Panc1 (cell line): ENCODE data around the gene ZNF484. TPM values are rescaled to one million over a fixed set of nuclear protein-coding genes. Genes with fewer than 3 reads are reported as not detected.

Experiments used
- ATAC-seq: fragments of 200-7000 bp; cut with Tn5 transposase; 2 replicates; pipeline ENCODE4 v1.9.1; 2020; ENCODE audit warnings: mild to moderate bottlenecking, moderate library complexity
- BruUV-seq: library from RNA; stranded (reverse); fragments of 400-500 nt; replicated peaks from 2 replicates; lab custom pipeline; 2021; lab: Mats Ljungman, UMichigan
- CTCF ChIA-PET: fragments of 300-600 bp; sonication (Branson Sonifier 250); formaldehyde crosslinking; loops from one replicate; lab custom pipeline; 2022; ENCODE audit warnings: antibody characterized with exemption; lab: Charles Lee
- POLR2A ChIA-PET: fragments of 300-600 bp; sonication (Branson Sonifier 250); formaldehyde crosslinking; loops from one replicate; lab custom pipeline; 2022; ENCODE audit warnings: antibody characterized with exemption; lab: Charles Lee
- DNase-seq: peaks from one replicate; pipeline ENCODE4 v3.0.0-alpha.2; 2010; ENCODE audit warnings: low read depth, low spot score
- H3K27ac ChIP-seq: 2 replicates; pipeline ENCODE4 v1.5.1; 2011; ENCODE audit warnings: mild to moderate bottlenecking, low read length, inconsistent platforms
- H3K27me3 ChIP-seq: fragments of 200-500 bp; sonication (Bioruptor generic); 2 replicates; pipeline ENCODE4 v1.6.0; 2014; ENCODE audit warnings: low read length, inconsistent platforms; ENCODE audit not compliant: control insufficient read depth, insufficient read depth
- H3K36me3 ChIP-seq: fragments of 200-500 bp; sonication (Bioruptor generic); 2 replicates; pipeline ENCODE4 v1.5.1; 2014; ENCODE audit warnings: inconsistent platforms, mild to moderate bottlenecking, low read length, moderate library complexity; ENCODE audit not compliant: control insufficient read depth, insufficient read depth
- H3K4me1 ChIP-seq: 2 replicates; pipeline ENCODE4 v1.5.1; 2011; ENCODE audit warnings: inconsistent platforms, mild to moderate bottlenecking, low read length, moderate library complexity; ENCODE audit not compliant: control insufficient read depth, insufficient read depth
- H3K4me3 ChIP-seq, 2 experiments: 2 replicates each; pipeline ENCODE4 v1.5.1; 2011 to 2012; ENCODE audit warnings: low read depth in 2 of 2, low read length in 2 of 2, mild to moderate bottlenecking in 2 of 2, inconsistent platforms in 1 of 2, moderate library complexity in 1 of 2
- H3K9me3 ChIP-seq: fragments of 200-500 bp; sonication (Bioruptor generic); 2 replicates; pipeline ENCODE4 v1.5.1; 2014; ENCODE audit warnings: low read depth, mild to moderate bottlenecking, inconsistent platforms, low read length, moderate library complexity; ENCODE audit not compliant: control insufficient read depth, insufficient read depth
- CTCF ChIP-seq: fragments of 450-650 bp; IDR thresholded peaks from 2 replicates; pipeline ENCODE4 v1.5.1; 2017; ENCODE audit warnings: mild to moderate bottlenecking
- POLR2AphosphoS5 ChIP-seq: IDR thresholded peaks from 2 replicates; pipeline ENCODE4 v1.6.1; 2012; ENCODE audit warnings: mild to moderate bottlenecking, low read depth, low read length, moderate library complexity
- SIN3A ChIP-seq: IDR thresholded peaks from 2 replicates; pipeline ENCODE4 v1.6.1; 2012; ENCODE audit warnings: low read depth, mild to moderate bottlenecking, low read length, moderate library complexity, borderline replicate concordance; ENCODE audit not compliant: insufficient read depth
- TCF7L2 ChIP-seq: IDR thresholded peaks from 2 replicates; pipeline ENCODE4 v1.6.1; 2011; ENCODE audit warnings: mild to moderate bottlenecking, low read depth, low read length, inconsistent platforms
- in situ Hi-C: cut with HindIII; loops from 2 replicates; pipeline ENCODE4 v1.10.0; 2016; ENCODE audit warnings: low sequenced_read_pairs, low pct_unique_long_range_greater_than_20kb
- intact Hi-C: fragments of 100-400 bp; cut with micrococcal nuclease; formaldehyde crosslinking; loops from one replicate; pipeline ENCODE4 v1.10.0; 2022; ENCODE audit not compliant: unreplicated experiment
- total RNA-seq: library from RNA; stranded (reverse); gene quantifications from one replicate; pipeline ENCODE4 v1.2.1, GENCODE V29; 2021; ENCODE audit not compliant: unreplicated experiment
- TF ChIP-seq, protein P1 (sequence below), 2 experiments: IDR thresholded peaks; 2 replicates each; pipeline ENCODE4 v1.6.1; 2011 to 2012; ENCODE audit warnings: low read depth in 2 of 2, control low read depth in 1 of 2, low read length in 1 of 2, mild to moderate bottlenecking in 1 of 2, moderate library complexity in 1 of 2; ENCODE audit not compliant: insufficient read depth in 1 of 2

ZNF484 gene
- total RNA-seq, 1 experiment from 2014 or later: 5.4 TPM

- ChIA-PET POLR2A (no interaction called here), CTCF (no interaction called here)
- ATAC-seq (no peak), DNase-seq (no peak)
- no TSS peak for BruUV-seq
- no peak overlapping the region for H3K4me3 ChIP-seq
- in situ Hi-C loops (no loop called here), intact Hi-C loops (no loop called here)
- H3K27ac ChIP-seq: no peak overlapping the region
- H3K36me3 ChIP-seq: no peaks in the 10 kb centered on the region
- H3K27me3 ChIP-seq: peaks cover 7% of the 10 kb centered on the region
- H3K4me1 ChIP-seq: no peaks in the 10 kb centered on the region
- no peaks in the 10 kb centered on the region for H3K9me3 ChIP-seq
- TF ChIP-seq SIN3A (no peak), TCF7L2 (no peak), POLR2AphosphoS5 (no peak), CTCF (no peak)
- TF ChIP-seq, protein P1, sequence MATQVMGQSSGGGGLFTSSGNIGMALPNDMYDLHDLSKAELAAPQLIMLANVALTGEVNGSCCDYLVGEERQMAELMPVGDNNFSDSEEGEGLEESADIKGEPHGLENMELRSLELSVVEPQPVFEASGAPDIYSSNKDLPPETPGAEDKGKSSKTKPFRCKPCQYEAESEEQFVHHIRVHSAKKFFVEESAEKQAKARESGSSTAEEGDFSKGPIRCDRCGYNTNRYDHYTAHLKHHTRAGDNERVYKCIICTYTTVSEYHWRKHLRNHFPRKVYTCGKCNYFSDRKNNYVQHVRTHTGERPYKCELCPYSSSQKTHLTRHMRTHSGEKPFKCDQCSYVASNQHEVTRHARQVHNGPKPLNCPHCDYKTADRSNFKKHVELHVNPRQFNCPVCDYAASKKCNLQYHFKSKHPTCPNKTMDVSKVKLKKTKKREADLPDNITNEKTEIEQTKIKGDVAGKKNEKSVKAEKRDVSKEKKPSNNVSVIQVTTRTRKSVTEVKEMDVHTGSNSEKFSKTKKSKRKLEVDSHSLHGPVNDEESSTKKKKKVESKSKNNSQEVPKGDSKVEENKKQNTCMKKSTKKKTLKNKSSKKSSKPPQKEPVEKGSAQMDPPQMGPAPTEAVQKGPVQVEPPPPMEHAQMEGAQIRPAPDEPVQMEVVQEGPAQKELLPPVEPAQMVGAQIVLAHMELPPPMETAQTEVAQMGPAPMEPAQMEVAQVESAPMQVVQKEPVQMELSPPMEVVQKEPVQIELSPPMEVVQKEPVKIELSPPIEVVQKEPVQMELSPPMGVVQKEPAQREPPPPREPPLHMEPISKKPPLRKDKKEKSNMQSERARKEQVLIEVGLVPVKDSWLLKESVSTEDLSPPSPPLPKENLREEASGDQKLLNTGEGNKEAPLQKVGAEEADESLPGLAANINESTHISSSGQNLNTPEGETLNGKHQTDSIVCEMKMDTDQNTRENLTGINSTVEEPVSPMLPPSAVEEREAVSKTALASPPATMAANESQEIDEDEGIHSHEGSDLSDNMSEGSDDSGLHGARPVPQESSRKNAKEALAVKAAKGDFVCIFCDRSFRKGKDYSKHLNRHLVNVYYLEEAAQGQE (IDR thresholded peaks at IDR 0.05; ENCODE audit: insufficient read depth in 1 of 2, low read depth in 2 of 2, low read length in 1 of 2): no peak
Measured at GRCh38 chr9:92795598-92796336, 82.1 kb downstream of the ZNF484 start.

Other genes with a start within 250 kb of the ZNF484 start
- 5.4 TPM for gene IPPK, start 207.9 kb downstream of the ZNF484 start, total RNA-seq
- 17.3 TPM for gene BICD2, start 113.2 kb downstream of the ZNF484 start, total RNA-seq
- 0.80 TPM for gene FGD3, start 69.5 kb upstream of the ZNF484 start, total RNA-seq
- gene SUSD3, start 180.7 kb upstream of the ZNF484 start, total RNA-seq: 5.0 TPM
- 63.4 TPM for gene CARD19, start 218.2 kb upstream of the ZNF484 start, total RNA-seq